ENCODE results near the gene TBL1XR1.
"Not testable (repeated sequence)": the region's sequence is repeated elsewhere in the genome, so short reads cannot be mapped to it uniquely, and the experiment has no call there.

The TBL1XR1 gene

DNA sequence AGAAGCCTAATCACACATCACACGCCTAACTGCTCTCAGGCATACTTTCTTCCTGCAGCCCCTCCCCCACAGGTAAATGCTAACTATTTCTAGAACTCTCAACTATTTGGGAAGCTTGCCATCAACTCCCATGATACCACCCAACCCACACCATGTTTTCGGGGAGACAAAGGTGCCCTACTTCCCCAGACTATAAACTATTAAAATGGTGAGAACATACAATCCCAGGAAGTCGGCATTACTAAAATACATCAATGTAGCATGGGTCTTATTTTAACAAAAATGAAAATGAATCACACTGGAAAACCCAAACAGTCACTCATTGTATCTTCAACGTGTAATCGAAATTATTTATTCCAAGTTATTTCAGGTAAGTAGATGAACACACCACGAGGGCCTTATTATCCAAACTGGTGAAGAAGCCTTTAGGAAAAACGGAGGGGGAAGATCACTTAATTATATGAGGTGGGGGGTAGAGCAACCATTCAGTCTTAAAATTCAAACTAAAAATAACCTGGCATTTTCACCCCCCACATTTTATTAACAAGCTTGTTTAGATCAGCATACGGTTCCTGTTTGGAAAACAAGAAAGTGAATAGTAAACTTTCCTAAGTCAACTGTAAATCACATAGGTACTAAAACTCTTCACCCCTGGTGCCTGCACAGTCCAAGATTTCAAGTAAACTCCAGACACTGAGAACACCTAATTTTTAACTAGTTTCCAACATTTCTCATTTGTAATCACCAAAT, 1.9 kb downstream of the TBL1XR1 start:
- peak; percentile 34 for DNase-seq (ENCODE audit: low spot score)
- ChIA-PET POLR2A (ENCODE audit: low non-redundant PET) (no interaction called here), CTCF (interaction anchor here (0.7 kb wide), 1 partner anchor 254 kb away, joined by 3 read pairs; no protein-coding TSS in a partner anchor)
- H3K27ac ChIP-seq: no peak overlapping the region
- TF ChIP-seq, protein P1, sequence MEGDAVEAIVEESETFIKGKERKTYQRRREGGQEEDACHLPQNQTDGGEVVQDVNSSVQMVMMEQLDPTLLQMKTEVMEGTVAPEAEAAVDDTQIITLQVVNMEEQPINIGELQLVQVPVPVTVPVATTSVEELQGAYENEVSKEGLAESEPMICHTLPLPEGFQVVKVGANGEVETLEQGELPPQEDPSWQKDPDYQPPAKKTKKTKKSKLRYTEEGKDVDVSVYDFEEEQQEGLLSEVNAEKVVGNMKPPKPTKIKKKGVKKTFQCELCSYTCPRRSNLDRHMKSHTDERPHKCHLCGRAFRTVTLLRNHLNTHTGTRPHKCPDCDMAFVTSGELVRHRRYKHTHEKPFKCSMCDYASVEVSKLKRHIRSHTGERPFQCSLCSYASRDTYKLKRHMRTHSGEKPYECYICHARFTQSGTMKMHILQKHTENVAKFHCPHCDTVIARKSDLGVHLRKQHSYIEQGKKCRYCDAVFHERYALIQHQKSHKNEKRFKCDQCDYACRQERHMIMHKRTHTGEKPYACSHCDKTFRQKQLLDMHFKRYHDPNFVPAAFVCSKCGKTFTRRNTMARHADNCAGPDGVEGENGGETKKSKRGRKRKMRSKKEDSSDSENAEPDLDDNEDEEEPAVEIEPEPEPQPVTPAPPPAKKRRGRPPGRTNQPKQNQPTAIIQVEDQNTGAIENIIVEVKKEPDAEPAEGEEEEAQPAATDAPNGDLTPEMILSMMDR (conservative IDR thresholded peaks at IDR 0.05; ENCODE audit: low read depth): no peak

DNA sequence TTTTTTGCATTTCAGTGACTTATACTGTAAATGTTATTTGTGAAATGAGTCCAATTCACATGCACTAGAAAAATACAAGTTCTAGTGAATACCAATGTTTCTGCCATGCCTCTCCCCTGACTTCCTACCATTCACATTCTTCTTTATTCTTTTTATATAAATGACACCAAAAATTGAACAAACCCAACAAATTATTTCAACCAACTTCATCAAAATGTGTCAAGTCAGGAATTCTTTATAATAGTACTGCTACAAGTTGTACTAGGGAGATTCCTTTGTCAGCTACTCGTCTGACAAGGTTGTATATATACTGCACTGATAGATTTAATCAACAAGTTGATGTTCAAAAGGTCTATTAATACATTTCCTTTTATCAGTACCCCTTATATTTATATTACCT, 3.0 kb downstream of the TBL1XR1 start:
- H3K27ac ChIP-seq: no peak overlapping the region
- ChIA-PET POLR2A (ENCODE audit: low non-redundant PET) (no interaction called here), CTCF (interaction anchor here (0.6 to 1.3 kb wide), 3 partner anchors 134 to 777 kb away, joined by 3 to 4 read pairs (median 4); no protein-coding TSS in a partner anchor)
- DNase-seq (ENCODE audit: low spot score): no peak
- TF ChIP-seq, protein P1 (conservative IDR thresholded peaks at IDR 0.05; ENCODE audit: low read depth): no peak

DNA sequence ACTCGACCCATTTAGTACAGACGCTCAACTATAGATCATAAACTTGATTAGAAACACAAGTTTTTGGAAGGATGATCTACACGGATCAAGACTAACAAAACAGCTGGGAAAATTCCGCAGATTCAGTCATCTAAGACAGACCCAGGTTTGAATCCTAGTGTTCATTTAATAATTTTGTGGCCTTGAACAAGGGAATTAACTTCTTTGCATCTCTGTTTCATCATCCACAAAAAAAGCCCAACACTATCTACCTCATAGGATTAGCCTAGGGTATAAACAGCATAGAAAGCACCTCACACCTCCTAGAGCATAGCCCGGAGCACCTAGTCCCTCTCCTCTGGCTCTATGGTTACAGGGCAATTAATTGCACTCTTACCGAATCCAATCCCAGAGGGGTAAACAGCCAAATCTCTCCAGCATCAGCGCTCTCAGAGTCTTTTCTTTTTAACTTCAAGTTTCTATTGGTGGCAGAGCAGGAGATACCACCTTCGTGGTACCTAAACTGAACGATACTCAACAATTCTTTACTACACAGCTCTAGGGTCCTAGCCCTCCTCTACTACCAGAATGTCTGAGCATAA, 3.5 kb downstream of the TBL1XR1 start:
- no peak for DNase-seq (ENCODE audit: low spot score)
- CTCF ChIA-PET: interaction anchor here (1.3 kb wide), 1 partner anchor 133 kb away, joined by 4 read pairs; no protein-coding TSS in a partner anchor
- POLR2A ChIA-PET (ENCODE audit: low non-redundant PET): no interaction called here
- H3K27ac ChIP-seq: no peak overlapping the region
- TF ChIP-seq, protein P1 (conservative IDR thresholded peaks at IDR 0.05; ENCODE audit: low read depth): no peak

DNA sequence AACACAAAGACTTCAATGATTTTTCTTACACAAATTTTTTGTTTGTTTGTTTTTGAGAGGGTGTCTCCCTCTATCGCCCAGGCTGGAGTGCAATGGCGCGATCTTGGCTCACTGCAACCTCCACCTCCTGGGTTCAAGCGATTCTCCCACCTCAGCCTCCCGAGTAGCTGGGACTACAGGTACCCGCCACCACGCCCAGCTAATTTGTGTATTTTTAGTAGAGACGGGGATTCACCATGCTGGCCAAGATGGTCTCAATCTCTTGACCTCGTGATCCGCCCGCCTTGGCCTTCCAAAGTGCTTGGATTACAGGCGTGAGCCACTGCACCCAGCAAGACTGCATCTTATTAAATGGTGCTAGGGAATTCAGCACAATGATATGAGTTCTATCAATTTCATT, 4.0 kb downstream of the TBL1XR1 start:
- H3K27ac ChIP-seq: peak overlapping the region; percentile 36; the same call in 1 of the 2 replicates
- DNase-seq (ENCODE audit: low spot score); POLR2A ChIA-PET (ENCODE audit: low non-redundant PET); CTCF ChIA-PET: not testable (repeated sequence)

DNA sequence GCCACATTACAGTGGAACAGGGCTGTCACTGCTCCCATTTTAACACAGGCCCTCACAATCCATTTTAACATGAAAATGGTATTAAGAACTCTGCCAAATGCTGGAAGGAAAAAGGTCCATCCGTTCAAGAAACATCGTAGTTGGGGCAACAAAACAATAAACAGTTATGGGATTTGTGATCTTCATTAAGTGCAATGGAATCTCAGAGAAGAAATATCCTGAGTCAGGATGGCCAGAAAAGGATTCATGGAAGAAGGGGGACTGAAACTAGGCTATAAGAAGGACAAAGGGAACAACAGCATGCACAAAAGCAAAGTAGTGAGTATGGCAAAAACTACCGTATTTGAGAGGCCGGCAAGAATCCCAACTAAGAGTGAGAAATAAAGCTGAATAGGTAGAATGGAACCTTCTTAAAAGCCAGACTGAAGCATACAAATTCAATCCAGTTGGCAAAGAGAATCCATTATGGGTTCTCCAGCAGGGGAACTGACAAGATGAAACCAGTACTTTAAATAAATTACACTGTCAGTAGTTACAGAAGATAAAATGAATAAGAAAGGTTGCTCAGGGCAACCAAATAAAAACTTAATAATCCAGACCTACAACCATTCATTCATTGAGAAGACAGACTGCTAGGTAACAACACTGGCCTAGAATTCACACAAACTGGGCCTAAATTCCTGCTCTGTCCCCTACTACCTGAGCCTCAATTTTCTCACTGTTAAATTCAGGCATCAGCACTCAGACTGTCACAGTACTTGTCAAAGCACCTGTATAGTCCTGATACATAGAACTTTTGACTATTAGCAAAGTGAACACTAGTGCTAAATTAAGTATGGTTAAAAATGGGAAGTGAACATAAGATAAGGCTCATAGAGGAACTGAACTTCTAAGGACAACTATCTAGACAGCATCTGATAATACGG, 6.3 kb downstream of the TBL1XR1 start:
- CTCF ChIA-PET: no interaction called here
- TF ChIP-seq, protein P1 (conservative IDR thresholded peaks at IDR 0.05; ENCODE audit: low read depth): no peak
- no peak overlapping the region; the same call in 1 of the 2 replicates for H3K27ac ChIP-seq
- POLR2A ChIA-PET (ENCODE audit: low non-redundant PET): no interaction called here
- no peak for DNase-seq (ENCODE audit: low spot score)

DNA sequence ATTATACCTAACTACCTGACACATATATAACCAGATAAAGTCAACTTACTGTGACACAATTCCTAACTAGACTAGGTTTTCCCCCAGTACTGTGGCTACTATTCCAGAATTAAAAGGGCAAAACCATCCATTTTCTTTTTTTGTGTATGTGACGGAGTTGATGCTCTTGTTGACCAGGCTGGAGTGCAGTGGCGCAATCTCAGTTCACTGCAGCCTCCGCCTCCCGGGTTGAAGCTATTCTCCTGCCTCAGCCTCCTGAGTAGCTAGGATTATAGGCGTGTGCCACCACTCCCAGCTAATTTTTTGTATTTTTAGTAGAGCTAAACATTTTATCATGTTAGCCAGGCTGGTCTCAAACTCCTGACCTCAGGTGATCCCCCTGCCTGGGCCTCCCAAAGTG, 7.1 kb downstream of the TBL1XR1 start:
- H3K27ac ChIP-seq; DNase-seq (ENCODE audit: low spot score); CTCF ChIA-PET; POLR2A ChIA-PET (ENCODE audit: low non-redundant PET): not testable (repeated sequence)

DNA sequence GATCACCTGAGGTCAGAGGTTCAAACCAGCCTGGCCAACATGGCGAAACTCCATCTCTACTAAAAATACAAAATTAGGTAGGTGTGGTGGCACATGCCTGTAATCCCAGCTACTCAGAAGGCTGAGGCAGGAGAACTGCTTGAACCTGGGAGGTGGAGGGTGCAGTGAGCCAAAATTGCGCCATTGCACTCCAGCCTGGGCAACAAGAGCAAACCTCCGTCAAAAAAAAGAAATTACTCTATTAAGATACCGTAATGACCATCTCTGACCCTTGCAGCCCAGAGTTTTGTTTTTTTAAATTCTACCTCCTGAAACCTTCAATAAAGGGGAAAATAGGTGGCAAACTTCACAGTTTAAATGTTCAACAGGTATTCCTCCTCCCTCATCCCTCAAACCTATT, 9.0 kb downstream of the TBL1XR1 start:
- H3K27ac ChIP-seq: peak overlapping the region; percentile 51
- CTCF ChIA-PET; POLR2A ChIA-PET (ENCODE audit: low non-redundant PET); DNase-seq (ENCODE audit: low spot score): not testable (repeated sequence)
